Cardiac fibroblast (primary cell): ENCODE measurements around the gene MAGIX.

Experiments used
- DNase-seq, 2 donors: peaks; one replicate each; pipeline versions ENCODE4 v3.0.0 to v3.0.0-alpha.2; 2010; ENCODE audit warnings: low read depth in 2 of 2
- H3K4me3 ChIP-seq, 2 donors: replicated peaks in 1 of 2; 1 replicate in 1 of 2; 2 replicates in 1 of 2; pipeline ENCODE4 v1.5.1; 2011; ENCODE audit warnings: low read depth in 2 of 2, low read length in 2 of 2, mild to moderate bottlenecking in 2 of 2, moderate library complexity in 1 of 2
- CTCF ChIP-seq: IDR thresholded peaks from one replicate; pipeline ENCODE4 v1.5.1; 2011; ENCODE audit warnings: low read depth, mild to moderate bottlenecking, low read length, inconsistent platforms

The MAGIX gene

DNA sequence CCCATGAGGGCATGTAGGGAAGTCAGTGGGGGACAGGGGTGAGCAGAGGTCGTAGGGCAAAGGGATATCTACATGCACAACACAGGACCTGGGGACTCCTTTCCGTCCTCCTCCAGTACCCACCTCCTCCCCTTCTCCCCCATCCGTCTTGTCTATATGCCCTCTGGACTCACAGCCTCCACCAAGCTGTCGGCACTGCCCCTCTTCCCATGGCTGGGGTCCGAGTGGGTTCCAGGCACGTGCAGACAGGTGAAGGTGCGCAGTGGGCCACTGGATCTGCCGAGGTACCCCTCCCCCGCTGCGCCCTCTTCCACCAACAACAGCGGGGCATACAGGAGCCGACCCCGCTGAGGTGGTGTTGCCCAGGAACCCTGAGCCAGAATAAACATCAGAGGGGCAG is 42.9 kb downstream of the MAGIX start:
- no peak for TF ChIP-seq CTCF
- DNase-seq = no peak
- no peak overlapping the region for H3K4me3 ChIP-seq

GRCh38 chrX:49206543-49206942 is 44.0 kb downstream of the MAGIX start:
- no peak for TF ChIP-seq CTCF
- no peak overlapping the region for H3K4me3 ChIP-seq
- no peak for DNase-seq

GRCh38 chrX:49208399-49208798 is 45.8 kb downstream of the MAGIX start:
- H3K4me3 ChIP-seq = no peak overlapping the region
- no peak for DNase-seq
- TF ChIP-seq CTCF = no peak

GRCh38 chrX:49209434-49210251 is 47.1 kb downstream of the MAGIX start:
- H3K4me3 ChIP-seq = no peak overlapping the region
- no peak for TF ChIP-seq CTCF
- DNase-seq = no peak

- TF ChIP-seq CTCF = no peak
- no peak for DNase-seq
- no peak overlapping the region for H3K4me3 ChIP-seq
Measured at GRCh38 chrX:49210406-49210805, 47.8 kb downstream of the MAGIX start.

GRCh38 chrX:49211074-49211473 is 48.5 kb downstream of the MAGIX start:
- TF ChIP-seq CTCF = no peak
- no peak overlapping the region for H3K4me3 ChIP-seq
- DNase-seq = no peak

GRCh38 chrX:49212209-49212608 is 49.7 kb downstream of the MAGIX start:
- DNase-seq = no peak
- H3K4me3 ChIP-seq = no peak overlapping the region
- no peak for TF ChIP-seq CTCF
